ENCODE measurements around the gene PTPA.

PTPA gene

DNA sequence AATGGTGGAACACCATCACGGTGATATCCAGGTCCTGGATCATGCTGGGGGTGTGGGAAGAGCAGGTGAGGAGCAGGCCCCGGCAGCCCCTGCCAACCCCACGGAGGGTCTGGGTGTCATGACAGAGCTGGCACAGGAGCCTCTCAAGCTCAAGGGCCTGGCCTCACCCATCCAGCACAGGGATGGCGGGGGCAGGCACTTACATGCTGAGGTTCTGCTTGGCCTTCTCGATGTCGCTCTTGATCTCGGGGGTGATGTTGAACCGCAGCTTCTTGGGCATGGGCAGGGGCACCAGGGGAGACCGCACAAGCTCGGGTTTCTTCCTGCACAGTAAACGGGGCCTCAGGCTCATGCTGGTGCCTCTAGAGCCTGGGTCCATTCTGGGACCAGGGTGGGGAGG, 12.9 kb upstream of the PTPA start:
- H3K36me3 ChIP-seq (ENCODE audit: control insufficient read depth in 2 of 2, insufficient read depth in 1 of 2, low read length in 2 of 2): peaks cover 0 to 24% of the 10 kb centered on the region in 2 experiments; a peak in 1 of 3 replicates
- ChIA-PET POLR2A (interaction anchor here (0.8 to 1.2 kb wide), 4 partner anchors 8 to 398 kb away, joined by 3 to 4 read pairs (median 4); partner anchors contain the start of gene DOLPP1), CTCF (interaction anchor here (0.6 to 1.9 kb wide), 3 partner anchors 11 to 387 kb away, joined by 3 to 6 read pairs (median 4); no protein-coding TSS in a partner anchor)
- H3K27ac ChIP-seq (ENCODE audit: extremely low read depth, low read depth, low read length): no peak overlapping the region
- no peaks in the 10 kb centered on the region for H3K9me3 ChIP-seq (ENCODE audit: control insufficient read depth, insufficient read depth, low read depth, low read length)
- TF ChIP-seq, protein P1, sequence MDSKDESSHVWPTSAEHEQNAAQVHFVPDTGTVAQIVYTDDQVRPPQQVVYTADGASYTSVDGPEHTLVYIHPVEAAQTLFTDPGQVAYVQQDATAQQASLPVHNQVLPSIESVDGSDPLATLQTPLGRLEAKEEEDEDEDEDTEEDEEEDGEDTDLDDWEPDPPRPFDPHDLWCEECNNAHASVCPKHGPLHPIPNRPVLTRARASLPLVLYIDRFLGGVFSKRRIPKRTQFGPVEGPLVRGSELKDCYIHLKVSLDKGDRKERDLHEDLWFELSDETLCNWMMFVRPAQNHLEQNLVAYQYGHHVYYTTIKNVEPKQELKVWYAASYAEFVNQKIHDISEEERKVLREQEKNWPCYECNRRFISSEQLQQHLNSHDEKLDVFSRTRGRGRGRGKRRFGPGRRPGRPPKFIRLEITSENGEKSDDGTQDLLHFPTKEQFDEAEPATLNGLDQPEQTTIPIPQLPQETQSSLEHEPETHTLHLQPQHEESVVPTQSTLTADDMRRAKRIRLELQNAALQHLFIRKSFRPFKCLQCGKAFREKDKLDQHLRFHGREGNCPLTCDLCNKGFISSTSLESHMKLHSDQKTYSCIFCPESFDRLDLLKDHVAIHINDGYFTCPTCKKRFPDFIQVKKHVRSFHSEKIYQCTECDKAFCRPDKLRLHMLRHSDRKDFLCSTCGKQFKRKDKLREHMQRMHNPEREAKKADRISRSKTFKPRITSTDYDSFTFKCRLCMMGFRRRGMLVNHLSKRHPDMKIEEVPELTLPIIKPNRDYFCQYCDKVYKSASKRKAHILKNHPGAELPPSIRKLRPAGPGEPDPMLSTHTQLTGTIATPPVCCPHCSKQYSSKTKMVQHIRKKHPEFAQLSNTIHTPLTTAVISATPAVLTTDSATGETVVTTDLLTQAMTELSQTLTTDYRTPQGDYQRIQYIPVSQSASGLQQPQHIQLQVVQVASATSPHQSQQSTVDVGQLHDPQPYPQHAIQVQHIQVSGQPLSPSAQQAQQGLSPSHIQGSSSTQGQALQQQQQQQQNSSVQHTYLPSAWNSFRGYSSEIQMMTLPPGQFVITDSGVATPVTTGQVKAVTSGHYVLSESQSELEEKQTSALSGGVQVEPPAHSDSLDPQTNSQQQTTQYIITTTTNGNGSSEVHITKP (tag by site-specific recombination; IDR thresholded peaks at IDR 0.05): 0 out of 2 replicates have a peak, but pooled peaks have one; percentile 15
- TF ChIP-seq, protein P2, sequence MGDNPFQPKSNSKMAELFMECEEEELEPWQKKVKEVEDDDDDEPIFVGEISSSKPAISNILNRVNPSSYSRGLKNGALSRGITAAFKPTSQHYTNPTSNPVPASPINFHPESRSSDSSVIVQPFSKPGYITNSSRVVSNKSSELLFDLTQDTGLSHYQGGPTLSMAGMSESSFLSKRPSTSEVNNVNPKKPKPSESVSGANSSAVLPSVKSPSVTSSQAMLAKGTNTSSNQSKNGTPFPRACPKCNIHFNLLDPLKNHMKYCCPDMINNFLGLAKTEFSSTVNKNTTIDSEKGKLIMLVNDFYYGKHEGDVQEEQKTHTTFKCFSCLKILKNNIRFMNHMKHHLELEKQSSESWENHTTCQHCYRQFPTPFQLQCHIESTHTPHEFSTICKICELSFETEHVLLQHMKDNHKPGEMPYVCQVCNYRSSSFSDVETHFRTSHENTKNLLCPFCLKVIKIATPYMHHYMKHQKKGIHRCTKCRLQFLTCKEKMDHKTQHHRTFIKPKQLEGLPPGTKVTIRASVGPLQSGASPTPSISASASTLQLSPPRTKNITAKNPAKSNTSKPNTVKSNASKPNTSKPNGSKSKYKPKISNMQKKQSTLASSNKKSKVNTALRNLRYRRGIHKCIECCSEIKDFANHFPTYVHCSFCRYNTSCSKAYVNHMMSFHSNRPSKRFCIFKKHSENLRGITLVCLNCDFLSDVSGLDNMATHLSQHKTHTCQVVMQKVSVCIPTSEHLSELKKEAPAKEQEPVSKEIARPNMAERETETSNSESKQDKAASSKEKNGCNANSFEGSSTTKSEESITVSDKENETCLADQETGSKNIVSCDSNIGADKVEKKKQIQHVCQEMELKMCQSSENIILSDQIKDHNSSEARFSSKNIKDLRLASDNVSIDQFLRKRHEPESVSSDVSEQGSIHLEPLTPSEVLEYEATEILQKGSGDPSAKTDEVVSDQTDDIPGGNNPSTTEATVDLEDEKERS (tag by site-specific recombination; IDR thresholded peaks at IDR 0.05): no peak
- no peaks in the 10 kb centered on the region for H3K4me1 ChIP-seq (ENCODE audit: control insufficient read depth, insufficient read depth, low read length)
- no peak overlapping the region for H3K4me3 ChIP-seq (ENCODE audit: low read depth, low read length)

DNA sequence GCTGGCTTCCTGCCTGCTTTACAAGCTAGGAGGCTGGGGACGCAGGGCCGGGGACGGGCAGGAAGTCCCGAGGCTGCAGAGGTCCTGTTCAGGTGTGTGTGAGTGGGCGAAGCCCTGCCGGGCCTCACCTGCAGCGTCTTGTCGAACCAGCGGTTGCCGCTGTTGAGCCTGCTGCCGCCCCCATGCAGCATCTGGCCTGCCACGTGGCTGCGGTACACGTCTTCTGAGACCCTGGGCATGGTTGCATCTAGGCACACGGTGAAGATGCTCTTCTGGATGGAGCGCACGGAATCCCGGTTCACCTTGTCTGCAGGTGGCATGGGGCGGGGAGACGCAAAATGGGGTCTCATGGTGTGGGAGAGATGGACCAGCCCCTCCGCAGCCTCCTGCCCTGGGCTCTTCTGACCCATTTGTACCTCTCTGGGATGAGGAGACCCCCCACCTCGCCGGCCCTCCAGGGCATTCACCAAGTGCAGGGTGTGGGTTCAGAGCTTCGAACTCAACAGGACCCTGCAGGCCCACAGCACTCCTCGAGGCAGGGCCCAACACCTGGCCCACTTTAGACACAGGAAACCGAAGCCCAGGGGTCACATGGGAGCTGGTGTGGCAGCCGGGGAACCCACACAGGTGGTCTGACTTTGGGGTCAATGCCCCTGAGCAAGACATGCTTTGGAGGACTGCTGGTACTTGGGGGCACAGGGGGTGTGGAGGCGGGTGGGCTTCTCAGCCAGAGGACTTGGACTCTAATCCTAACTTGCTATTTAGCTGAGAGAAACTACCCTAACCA, 10.6 kb upstream of the PTPA start:
- Histone ChIP-seq H3K4me1 (ENCODE audit: control insufficient read depth, insufficient read depth, low read length) (no peaks in the 10 kb centered on the region), H3K4me3 (ENCODE audit: low read depth, low read length) (no peak overlapping the region), H3K9me3 (ENCODE audit: control insufficient read depth, insufficient read depth, low read depth, low read length) (no peaks in the 10 kb centered on the region), H3K27ac (ENCODE audit: extremely low read depth, low read depth, low read length) (no peak overlapping the region), H3K36me3 (ENCODE audit: control insufficient read depth in 2 of 2, insufficient read depth in 1 of 2, low read length in 2 of 2) (peaks cover 0 to 21% of the 10 kb centered on the region in 2 experiments; a peak in 1 of 3 replicates)
- ChIA-PET CTCF (interaction anchor here (0.6 to 1.0 kb wide), 3 partner anchors 25 to 701 kb away, joined by 3 read pairs; no protein-coding TSS in a partner anchor), POLR2A (no interaction called here)
- no peak for TF ChIP-seq ZNF747 (tag by site-specific recombination; IDR thresholded peaks at IDR 0.05)
- TF ChIP-seq ZFP69B (tag by site-specific recombination; IDR thresholded peaks at IDR 0.05): no peak
- TF ChIP-seq, protein P3, sequence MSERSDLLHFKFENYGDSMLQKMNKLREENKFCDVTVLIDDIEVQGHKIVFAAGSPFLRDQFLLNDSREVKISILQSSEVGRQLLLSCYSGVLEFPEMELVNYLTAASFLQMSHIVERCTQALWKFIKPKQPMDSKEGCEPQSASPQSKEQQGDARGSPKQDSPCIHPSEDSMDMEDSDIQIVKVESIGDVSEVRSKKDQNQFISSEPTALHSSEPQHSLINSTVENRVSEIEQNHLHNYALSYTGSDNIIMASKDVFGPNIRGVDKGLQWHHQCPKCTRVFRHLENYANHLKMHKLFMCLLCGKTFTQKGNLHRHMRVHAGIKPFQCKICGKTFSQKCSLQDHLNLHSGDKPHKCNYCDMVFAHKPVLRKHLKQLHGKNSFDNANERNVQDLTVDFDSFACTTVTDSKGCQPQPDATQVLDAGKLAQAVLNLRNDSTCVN (tag by site-specific recombination; optimal IDR thresholded peaks at IDR 0.05): no peak

DNA sequence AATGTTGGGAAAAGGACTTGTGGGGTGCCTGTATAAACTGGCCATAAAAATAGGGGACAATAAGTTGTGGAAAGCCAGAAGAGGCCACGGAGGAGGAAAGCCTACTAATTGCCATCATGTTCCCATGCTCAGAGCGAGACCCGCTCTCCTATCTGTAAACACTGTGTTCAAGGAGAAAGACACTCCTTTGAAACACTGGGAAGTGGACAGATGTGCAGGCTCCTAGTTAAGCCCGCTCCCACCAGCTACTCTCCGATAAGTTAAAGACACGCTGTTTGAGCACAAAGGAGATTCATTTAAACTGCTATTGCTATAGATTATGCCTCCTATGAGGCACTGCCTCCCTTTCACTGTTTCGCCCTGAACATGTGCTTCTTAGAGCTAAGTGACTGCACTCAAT, 9.9 kb upstream of the PTPA start:
- CTCF ChIA-PET: interaction anchor here (1.0 kb wide), 2 partner anchors 24 to 701 kb away, joined by 3 read pairs; no protein-coding TSS in a partner anchor
- H3K9me3 ChIP-seq (ENCODE audit: control insufficient read depth, insufficient read depth, low read depth, low read length): no peaks in the 10 kb centered on the region
- H3K36me3 ChIP-seq (ENCODE audit: control insufficient read depth in 2 of 2, insufficient read depth in 1 of 2, low read length in 2 of 2): peaks cover 0 to 14% of the 10 kb centered on the region in 2 experiments; a peak in 1 of 3 replicates
- H3K4me1 ChIP-seq (ENCODE audit: control insufficient read depth, insufficient read depth, low read length): no peaks in the 10 kb centered on the region
- H3K4me3 ChIP-seq (ENCODE audit: low read depth, low read length): no peak overlapping the region
- no peak overlapping the region for H3K27ac ChIP-seq (ENCODE audit: extremely low read depth, low read depth, low read length)
- POLR2A ChIA-PET: no interaction called here
- TF ChIP-seq OVOL3 (tag by site-specific recombination; IDR thresholded peaks at IDR 0.05): no peak
- TF ChIP-seq ZBTB7A (tag by site-specific recombination; IDR thresholded peaks at IDR 0.05; ENCODE audit: low read depth): no peak
- no peak for TF ChIP-seq ZNF600 (tag by site-specific recombination; IDR thresholded peaks at IDR 0.05)
- TF ChIP-seq, protein P1 (tag by site-specific recombination; IDR thresholded peaks at IDR 0.05): no peak
- no peak for TF ChIP-seq ZNF621 (tag by site-specific recombination; IDR thresholded peaks at IDR 0.05)
- no peak for TF ChIP-seq ZNF768 (tag by site-specific recombination; IDR thresholded peaks at IDR 0.05)
- TF ChIP-seq ZNF785 (tag by site-specific recombination; IDR thresholded peaks at IDR 0.05): no peak
- TF ChIP-seq ZBTB1 (tag by site-specific recombination; IDR thresholded peaks at IDR 0.05): no peak
- TF ChIP-seq MYNN (tag by site-specific recombination; IDR thresholded peaks at IDR 0.05; ENCODE audit: borderline replicate concordance): no peak
- TF ChIP-seq, protein P4, sequence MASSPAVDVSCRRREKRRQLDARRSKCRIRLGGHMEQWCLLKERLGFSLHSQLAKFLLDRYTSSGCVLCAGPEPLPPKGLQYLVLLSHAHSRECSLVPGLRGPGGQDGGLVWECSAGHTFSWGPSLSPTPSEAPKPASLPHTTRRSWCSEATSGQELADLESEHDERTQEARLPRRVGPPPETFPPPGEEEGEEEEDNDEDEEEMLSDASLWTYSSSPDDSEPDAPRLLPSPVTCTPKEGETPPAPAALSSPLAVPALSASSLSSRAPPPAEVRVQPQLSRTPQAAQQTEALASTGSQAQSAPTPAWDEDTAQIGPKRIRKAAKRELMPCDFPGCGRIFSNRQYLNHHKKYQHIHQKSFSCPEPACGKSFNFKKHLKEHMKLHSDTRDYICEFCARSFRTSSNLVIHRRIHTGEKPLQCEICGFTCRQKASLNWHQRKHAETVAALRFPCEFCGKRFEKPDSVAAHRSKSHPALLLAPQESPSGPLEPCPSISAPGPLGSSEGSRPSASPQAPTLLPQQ (tag by site-specific recombination; IDR thresholded peaks at IDR 0.05): no peak
- TF ChIP-seq ZNF292 (tag by site-specific recombination; IDR thresholded peaks at IDR 0.05; ENCODE audit: borderline replicate concordance, low read depth): no peak

Data from HEK293 (cell line).